Inflammatory macrophage (primary cell): ENCODE results near the gene CENPX.

Experiments used
- DNase-seq, 2 donors: peaks; one replicate each; pipeline ENCODE4 v3.0.0-alpha.2; 2020 to 2022

Gene CENPX

GRCh38 chr17:82011617-82012187 is 11.0 kb downstream of the CENPX start:
- no peak for DNase-seq

- DNase-seq: no peak
These were observed 11.8 kb downstream of the CENPX start for GRCh38 chr17:82010575-82011525.

- no peak for DNase-seq
These were observed 13.3 kb downstream of the CENPX start for GRCh38 chr17:82009413-82009812.

GRCh38 chr17:82008941-82009405 is 13.7 kb downstream of the CENPX start:
- no peak for DNase-seq

GRCh38 chr17:82008258-82008940 is 14.3 kb downstream of the CENPX start:
- DNase-seq: no peak

- no peak for DNase-seq
These were observed 15.0 kb downstream of the CENPX start for GRCh38 chr17:82007495-82008257.

- no peak for DNase-seq
These were observed 15.5 kb downstream of the CENPX start for GRCh38 chr17:82007228-82007494.

GRCh38 chr17:82006468-82007227 is 16.0 kb downstream of the CENPX start:
- no peak for DNase-seq

GRCh38 chr17:82005701-82006348 is 16.9 kb downstream of the CENPX start:
- DNase-seq: no peak

- DNase-seq: no peak
These were observed 17.9 kb downstream of the CENPX start for GRCh38 chr17:82004517-82005455.

GRCh38 chr17:82003411-82004381 is 19.0 kb downstream of the CENPX start:
- no peak for DNase-seq

- DNase-seq: no peak
These were observed 21.1 kb downstream of the CENPX start for GRCh38 chr17:82001571-82002056.

- DNase-seq: no peak
These were observed 21.7 kb downstream of the CENPX start for GRCh38 chr17:82000803-82001570.

- DNase-seq: no peak
These were observed 22.5 kb downstream of the CENPX start for GRCh38 chr17:81999976-82000802.

- DNase-seq: no peak
These were observed 23.1 kb downstream of the CENPX start for GRCh38 chr17:81999587-81999975.

GRCh38 chr17:81998691-81999438 is 23.8 kb downstream of the CENPX start:
- no peak for DNase-seq
